Esophagus (tissue), 2 donors: ENCODE measurements around the gene PIEZO2. TPM values are rescaled to one million over a fixed set of nuclear protein-coding genes. Genes with fewer than 3 reads are reported as not detected.
"Not testable (repeated sequence)": the region's sequence is repeated elsewhere in the genome, so short reads cannot be mapped to it uniquely, and the experiment has no call there.

Experiments
- H3K27ac ChIP-seq, 2 donors: one replicate each; pipeline ENCODE4 v1.5.1; 2013; ENCODE audit warnings: low read depth in 2 of 2, mild to moderate bottlenecking in 2 of 2, inconsistent platforms in 1 of 2, low read length in 1 of 2, moderate library complexity in 1 of 2
- H3K27me3 ChIP-seq, 2 donors: one replicate each; pipeline ENCODE4 v1.6.1; 2013; ENCODE audit warnings: low read length in 2 of 2, control low read depth in 1 of 2, mild to moderate bottlenecking in 1 of 2; ENCODE audit not compliant: insufficient read depth in 2 of 2, control insufficient read depth in 1 of 2
- H3K36me3 ChIP-seq, 2 donors: one replicate each; pipeline ENCODE4 v1.6.1; 2013; ENCODE audit warnings: low read length in 1 of 2; ENCODE audit not compliant: control insufficient read depth in 2 of 2, insufficient read depth in 2 of 2
- H3K4me1 ChIP-seq, 2 donors: one replicate each; pipeline ENCODE4 v1.6.1; 2013; ENCODE audit warnings: low read length in 1 of 2; ENCODE audit not compliant: control insufficient read depth in 2 of 2, insufficient read depth in 2 of 2
- H3K4me3 ChIP-seq, 2 donors: one replicate each; pipeline ENCODE4 v1.5.1; 2013; ENCODE audit warnings: low read length in 2 of 2, mild to moderate bottlenecking in 2 of 2, low read depth in 1 of 2, moderate library complexity in 1 of 2
- H3K9me3 ChIP-seq, 2 donors: one replicate each; pipeline ENCODE4 v1.6.1; 2013; ENCODE audit warnings: mild to moderate bottlenecking in 2 of 2, low read depth in 1 of 2, low read length in 1 of 2, moderate library complexity in 1 of 2; ENCODE audit not compliant: control insufficient read depth in 2 of 2, insufficient read depth in 1 of 2
- WGBS, 2 donors: extraction: QIAGEN DNeasy Blood & Tissue Kit; methylation state at CpG; one replicate each; pipeline ENCODE4 v1.1.7; 2013; 5-methylcytosine and 5-hydroxymethylcytosine counted together
- polyA plus RNA-seq, 2 donors: library from polyadenylated mRNA; stranded (reverse); fragments of 200-250 nt; gene quantifications; one replicate each; pipeline ENCODE4 v1.2.3, GENCODE V29; 2013
- donor health status: healthy with polysubstance abuse.
- donor health status: Bipolar disorder and iron deficiency.

PIEZO2 gene
- polyA plus RNA-seq, 2 donors = 0.37 to 0.66 TPM

- Histone ChIP-seq H3K4me3 (no peak overlapping the region), H3K27ac (no peak overlapping the region), H3K9me3 (no peaks in the 10 kb centered on the region), H3K4me1 (peaks cover 0 to 2% of the 10 kb centered on the region in 2 donors), H3K27me3 (no peaks in the 10 kb centered on the region), H3K36me3 (no peaks in the 10 kb centered on the region)
- WGBS, 2 donors = 36 to 41% methylated on average over 13 of the region's 13 CpGs
Observed at GRCh38 chr18:10660179-10660884, 489.0 kb downstream of the PIEZO2 start.

GRCh38 chr18:10659594-10659993 is 489.8 kb downstream of the PIEZO2 start:
- H3K4me3 ChIP-seq = no peak overlapping the region
- peaks cover 0 to 2% of the 10 kb centered on the region in 2 donors for H3K4me1 ChIP-seq
- no peak overlapping the region for H3K27ac ChIP-seq
- 55 to 62% methylated on average over 5 of the region's 5 CpGs for WGBS, 2 donors
- H3K36me3 ChIP-seq = no peaks in the 10 kb centered on the region
- H3K27me3 ChIP-seq = no peaks in the 10 kb centered on the region
- no peaks in the 10 kb centered on the region for H3K9me3 ChIP-seq

- H3K4me3 ChIP-seq = no peak overlapping the region
- H3K9me3 ChIP-seq = no peaks in the 10 kb centered on the region
- H3K4me1 ChIP-seq = peaks cover 0 to 2% of the 10 kb centered on the region in 2 donors
- no peak overlapping the region for H3K27ac ChIP-seq
- WGBS, 2 donors = 51 to 72% methylated on average over 5 of the region's 5 CpGs
- no peaks in the 10 kb centered on the region for H3K27me3 ChIP-seq
- H3K36me3 ChIP-seq = no peaks in the 10 kb centered on the region
Observed at GRCh38 chr18:10659000-10659399, 490.4 kb downstream of the PIEZO2 start.

- 62 to 71% methylated on average over 4 of the region's 5 CpGs for WGBS, 2 donors
- H3K4me3 ChIP-seq, H3K4me1 ChIP-seq, H3K9me3 ChIP-seq, H3K27me3 ChIP-seq, H3K27ac ChIP-seq, H3K36me3 ChIP-seq: not testable (repeated sequence)
Observed at GRCh38 chr18:10644003-10644402, 505.4 kb downstream of the PIEZO2 start.

- WGBS, 2 donors = 55 to 83% methylated on average over 1 of the region's 5 CpGs
Observed at GRCh38 chr18:10642915-10643524, 506.3 kb downstream of the PIEZO2 start.

DNA sequence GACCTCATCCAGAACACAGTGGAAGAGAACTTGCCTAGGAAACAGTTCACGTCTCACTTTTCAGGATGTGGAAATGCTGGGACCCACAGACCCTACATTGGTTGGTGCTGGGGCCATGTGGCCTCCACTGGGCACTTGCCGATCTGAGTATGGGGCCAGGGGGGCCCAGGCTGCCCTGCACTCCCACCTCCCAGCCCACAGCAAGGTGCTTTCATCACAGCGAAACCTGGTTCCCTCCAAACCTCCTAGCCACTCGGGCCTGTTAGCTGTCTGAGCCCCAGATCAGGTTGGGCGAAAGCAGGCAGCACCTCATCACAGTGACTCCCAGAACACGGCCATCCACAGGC is 510.9 kb downstream of the PIEZO2 start:
- not testable (repeated sequence) for H3K27ac ChIP-seq, H3K4me3 ChIP-seq, H3K36me3 ChIP-seq, H3K27me3 ChIP-seq, H3K4me1 ChIP-seq, H3K9me3 ChIP-seq
- WGBS, 2 donors = 88 to 90% methylated on average over 6 of the region's 6 CpGs

More at GRCh38 chr18:10642915-10643524, 506.3 kb downstream of the PIEZO2 start:
- not testable (repeated sequence) for H3K36me3 ChIP-seq, H3K4me1 ChIP-seq, H3K27me3 ChIP-seq, H3K27ac ChIP-seq, H3K9me3 ChIP-seq, H3K4me3 ChIP-seq

- not testable (repeated sequence) for H3K4me1 ChIP-seq, H3K9me3 ChIP-seq, H3K4me3 ChIP-seq, H3K27ac ChIP-seq, H3K27me3 ChIP-seq, H3K36me3 ChIP-seq
- WGBS, 2 donors = 74 to 85% methylated on average over 6 to 9 of the region's 11 CpGs
Observed at GRCh38 chr18:10637858-10638538, 511.4 kb downstream of the PIEZO2 start.

- not testable (repeated sequence) for H3K4me1 ChIP-seq, H3K9me3 ChIP-seq, H3K27me3 ChIP-seq, H3K27ac ChIP-seq, H3K4me3 ChIP-seq, H3K36me3 ChIP-seq
- WGBS, 2 donors = 31 to 41% methylated on average over 5 to 6 of the region's 6 CpGs
Observed at GRCh38 chr18:10629076-10629475, 520.3 kb downstream of the PIEZO2 start.

- WGBS, 2 donors = 68 to 70% methylated on average over 6 to 7 of the region's 7 CpGs
- not testable (repeated sequence) for H3K9me3 ChIP-seq, H3K27ac ChIP-seq, H3K4me3 ChIP-seq, H3K36me3 ChIP-seq, H3K4me1 ChIP-seq, H3K27me3 ChIP-seq
Observed at GRCh38 chr18:10626606-10627213, 522.7 kb downstream of the PIEZO2 start.
